Kidney (tissue), 14 donors: ENCODE measurements around the gene BBC3. TPM values are rescaled to one million over a fixed set of nuclear protein-coding genes. Genes with fewer than 3 reads are reported as not detected.
"Not testable (repeated sequence)": the region's sequence is repeated elsewhere in the genome, so short reads cannot be mapped to it uniquely, and the experiment has no call there.

Experiments used
- DNase-seq, 5 donors: peaks; one replicate each; pipeline ENCODE4 v3.0.0-alpha.2; 2013 to 2020
- FAIRE-seq: peaks from 2 replicates; lab custom pipeline; 2012; peaks lifted over from hg19 to GRCh38; lab: Jason Lieb, UNC
- H3K27ac ChIP-seq, 2 donors: one replicate each; pipeline ENCODE4 v1.7.0; 2013; ENCODE audit warnings: low read depth in 2 of 2, low read length in 2 of 2, inconsistent platforms in 1 of 2
- H3K27me3 ChIP-seq: one replicate; pipeline ENCODE4 v1.7.1; 2013; ENCODE audit warnings: low read length, inconsistent platforms; ENCODE audit not compliant: control insufficient read depth, insufficient read depth
- H3K36me3 ChIP-seq, 3 donors: one replicate each; pipeline versions ENCODE4 v1.7.0 to v1.7.1; 2013; ENCODE audit warnings: low read length in 3 of 3, control low read depth in 1 of 3, inconsistent platforms in 1 of 3; ENCODE audit not compliant: insufficient read depth in 3 of 3, control insufficient read depth in 2 of 3
- H3K4me1 ChIP-seq, 3 donors: one replicate each; pipeline versions ENCODE4 v1.7.0 to v1.7.1; 2013; ENCODE audit warnings: low read length in 3 of 3, inconsistent platforms in 1 of 3, low read depth in 1 of 3; ENCODE audit not compliant: control insufficient read depth in 2 of 3, insufficient read depth in 2 of 3
- H3K4me3 ChIP-seq, 3 donors: one replicate each; pipeline versions ENCODE4 v1.7.0 to v1.8.1; 2013; ENCODE audit warnings: low read length in 3 of 3, control low read depth in 1 of 3, inconsistent platforms in 1 of 3
- H3K9ac ChIP-seq, 3 donors: one replicate each; pipeline versions ENCODE4 v1.7.0 to v1.7.1; 2013; ENCODE audit warnings: low read length in 3 of 3, control low read depth in 1 of 3, inconsistent platforms in 1 of 3
- H3K9me3 ChIP-seq, 3 donors: one replicate each; pipeline versions ENCODE4 v1.7.0 to v1.7.1; 2013; ENCODE audit warnings: low read length in 3 of 3, control low read depth in 1 of 3, inconsistent platforms in 1 of 3; ENCODE audit not compliant: control insufficient read depth in 2 of 3, insufficient read depth in 1 of 3
- intact Hi-C: fragments of 100-400 bp; cut with DNase I; formaldehyde crosslinking; loops from one replicate; pipeline ENCODE4 v1.11.1; 2022
- polyA plus RNA-seq: library from polyadenylated mRNA; stranded (reverse); fragments of 350-450 nt; fragmentation: Illumina TruSeq; extraction: RNeasy Lipid Tissue Mini Kit (QIAGEN cat#74804); gene quantifications from one replicate; pipeline ENCODE4 v1.2.3, GENCODE V29; 2014; ENCODE audit warnings: low read depth, low replicate concordance; ENCODE audit not compliant: insufficient read depth
- total RNA-seq: library from RNA; stranded (reverse); fragmentation: NEBNext Ultra II Directional; extraction: Animal tissue kit (Norgen Biotek cat#: 25700); gene quantifications from one replicate; pipeline ENCODE4 v1.2.1, GENCODE V29; 2021
- TF ChIP-seq, protein P1 (sequence below): IDR thresholded peaks from 3 replicates; pipeline ENCODE4 v1.5.1; 2012; ENCODE audit warnings: mild to moderate bottlenecking, moderate library complexity, borderline replicate concordance; ENCODE audit not compliant: insufficient read depth; ENCODE audit errors: extremely low read depth
- donor health status: control.
- donor health status: control.
- donor health status: control.
- donor health status: control.
- donor health status: control.
- donor health status: DM: yes; HTN: yes; CAD: no.
- donor health status: Normal renal cell carcinoma (clear cell type).

Gene BBC3
- total and polyA plus RNA-seq, 2 donors from 2014 or later, result 3.2 to 14.2 TPM

GRCh38 chr19:47253467-47253881, 22.5 kb upstream of the BBC3 start:
- TF ChIP-seq, protein P1, sequence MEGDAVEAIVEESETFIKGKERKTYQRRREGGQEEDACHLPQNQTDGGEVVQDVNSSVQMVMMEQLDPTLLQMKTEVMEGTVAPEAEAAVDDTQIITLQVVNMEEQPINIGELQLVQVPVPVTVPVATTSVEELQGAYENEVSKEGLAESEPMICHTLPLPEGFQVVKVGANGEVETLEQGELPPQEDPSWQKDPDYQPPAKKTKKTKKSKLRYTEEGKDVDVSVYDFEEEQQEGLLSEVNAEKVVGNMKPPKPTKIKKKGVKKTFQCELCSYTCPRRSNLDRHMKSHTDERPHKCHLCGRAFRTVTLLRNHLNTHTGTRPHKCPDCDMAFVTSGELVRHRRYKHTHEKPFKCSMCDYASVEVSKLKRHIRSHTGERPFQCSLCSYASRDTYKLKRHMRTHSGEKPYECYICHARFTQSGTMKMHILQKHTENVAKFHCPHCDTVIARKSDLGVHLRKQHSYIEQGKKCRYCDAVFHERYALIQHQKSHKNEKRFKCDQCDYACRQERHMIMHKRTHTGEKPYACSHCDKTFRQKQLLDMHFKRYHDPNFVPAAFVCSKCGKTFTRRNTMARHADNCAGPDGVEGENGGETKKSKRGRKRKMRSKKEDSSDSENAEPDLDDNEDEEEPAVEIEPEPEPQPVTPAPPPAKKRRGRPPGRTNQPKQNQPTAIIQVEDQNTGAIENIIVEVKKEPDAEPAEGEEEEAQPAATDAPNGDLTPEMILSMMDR, result no peak
- no peaks in the 10 kb centered on the region for H3K27me3 ChIP-seq
- H3K36me3 ChIP-seq, result no peaks in the 10 kb centered on the region
- H3K4me3 ChIP-seq, result no peak overlapping the region
- no peak for FAIRE-seq
- DNase-seq, result no peak
- intact Hi-C loops, result no loop called here
- no peaks in the 10 kb centered on the region for H3K9me3 ChIP-seq
- H3K9ac ChIP-seq, result no peak overlapping the region
- peaks cover 2 to 8% (median 7%) of the 10 kb centered on the region in 3 donors for H3K4me1 ChIP-seq
- H3K27ac ChIP-seq, result no peak overlapping the region

- H3K9ac ChIP-seq, FAIRE-seq, H3K36me3 ChIP-seq, H3K4me1 ChIP-seq, H3K9me3 ChIP-seq, H3K27ac ChIP-seq, H3K27me3 ChIP-seq, DNase-seq, intact Hi-C loops, H3K4me3 ChIP-seq: not testable (repeated sequence)
Measured at GRCh38 chr19:47253016-47253415, 22.0 kb upstream of the BBC3 start.

GRCh38 chr19:47247308-47247990, 16.4 kb upstream of the BBC3 start:
- no peak overlapping the region for H3K27ac ChIP-seq
- H3K9ac ChIP-seq, result no peak overlapping the region
- peaks cover 2 to 13% (median 7%) of the 10 kb centered on the region in 3 donors for H3K4me1 ChIP-seq
- no peaks in the 10 kb centered on the region for H3K36me3 ChIP-seq
- intact Hi-C loops, result no loop called here
- DNase-seq (peak; percentile 82 to 88 (median 87)), FAIRE-seq (no peak)
- no peaks in the 10 kb centered on the region for H3K9me3 ChIP-seq
- no peaks in the 10 kb centered on the region for H3K27me3 ChIP-seq
- H3K4me3 ChIP-seq, result no peak overlapping the region
- TF ChIP-seq, protein P1, result peak; percentile 92

- H3K9me3 ChIP-seq, result peaks cover 0 to 2% (median 0%) of the 10 kb centered on the region in 3 donors
- intact Hi-C loops, result no loop called here
- H3K4me3 ChIP-seq, result peak overlapping the region in 1 of 3 donors; percentile 26
- no peak overlapping the region for H3K9ac ChIP-seq
- H3K27ac ChIP-seq, result peak overlapping the region; percentile 39 to 48
- DNase-seq (peak; percentile 94 to 97 (median 95)), FAIRE-seq (no peak)
- TF ChIP-seq, protein P1, result peak; percentile 99
- peaks cover 2 to 17% (median 7%) of the 10 kb centered on the region in 3 donors for H3K4me1 ChIP-seq
- H3K27me3 ChIP-seq, result peaks cover 19% of the 10 kb centered on the region
- H3K36me3 ChIP-seq, result no peaks in the 10 kb centered on the region
Measured at GRCh38 chr19:47243776-47244547, 13.0 kb upstream of the BBC3 start.
